CD4-positive, alpha-beta T cell (primary cell): ENCODE results near the gene NUDT8. TPM values are rescaled to one million over a fixed set of nuclear protein-coding genes. Genes with fewer than 3 reads are reported as not detected.

Experiments
- ATAC-seq: fragments of 200-7000 bp; cut with Tn5 transposase; one replicate; pipeline ENCODE4 v1.10.0; 2022; ENCODE audit warnings: mild to moderate bottlenecking; ENCODE audit not compliant: poor library complexity
- CTCF ChIA-PET: fragments of 350-600 bp; sonication (Branson Sonifier 250); formaldehyde crosslinking; loops from one replicate; lab custom pipeline; 2021; ENCODE audit warnings: antibody characterized with exemption, inconsistent platforms; lab: Charles Lee
- POLR2A ChIA-PET: fragments of 350-600 bp; sonication (Branson Sonifier 250); formaldehyde crosslinking; loops from one replicate; lab custom pipeline; 2021; ENCODE audit warnings: antibody characterized with exemption, inconsistent platforms; lab: Charles Lee
- DNase-seq, 14 experiments: peaks; one replicate each; pipeline ENCODE4 v3.0.0-alpha.2; 2013 to 2020; ENCODE audit warnings: mixed read lengths in 2 of 14
- H3K27ac ChIP-seq, 2 donors: one replicate each; pipeline versions ENCODE4 v1.5.1 to v1.7.0; 2013; ENCODE audit warnings: low read length in 2 of 2, low read depth in 1 of 2, mild to moderate bottlenecking in 1 of 2
- H3K27me3 ChIP-seq, 2 experiments: 1 replicate in 1 of 2; 2 replicates in 1 of 2; pipeline versions ENCODE4 v1.6.1 to v1.7.0; 2013; ENCODE audit warnings: low read length in 2 of 2, control low read depth in 1 of 2, mild to moderate bottlenecking in 1 of 2, moderate library complexity in 1 of 2; ENCODE audit not compliant: insufficient read depth in 2 of 2, control insufficient read depth in 1 of 2
- H3K36me3 ChIP-seq: one replicate; pipeline ENCODE4 v1.6.1; 2013; ENCODE audit warnings: low read length, control low read depth; ENCODE audit not compliant: insufficient read depth
- H3K4me1 ChIP-seq: one replicate; pipeline ENCODE4 v1.6.1; 2013; ENCODE audit warnings: low read length, control low read depth; ENCODE audit not compliant: insufficient read depth
- H3K4me3 ChIP-seq: one replicate; pipeline ENCODE4 v1.5.1; 2013; ENCODE audit warnings: mild to moderate bottlenecking, low read length, moderate library complexity
- H3K9me3 ChIP-seq, 2 experiments: 1 replicate in 1 of 2; 2 replicates in 1 of 2; pipeline versions ENCODE4 v1.6.1 to v1.7.0; 2013; ENCODE audit warnings: low read length in 2 of 2, mild to moderate bottlenecking in 2 of 2, control low read depth in 1 of 2, moderate library complexity in 1 of 2; ENCODE audit not compliant: control insufficient read depth in 1 of 2, insufficient read depth in 1 of 2
- H3K27ac Mint-ChIP-seq: one replicate; pipeline ENCODE4 v1.8.0; 2020; ENCODE audit warnings: mixed read lengths
- H3K27me3 Mint-ChIP-seq: one replicate; pipeline ENCODE4 v1.8.0; 2021; ENCODE audit warnings: mixed read lengths
- H3K36me3 Mint-ChIP-seq: one replicate; pipeline ENCODE4 v1.8.0; 2021; ENCODE audit warnings: low read depth, mixed read lengths
- H3K4me1 Mint-ChIP-seq: one replicate; pipeline ENCODE4 v1.8.0; 2021; ENCODE audit warnings: low read depth, mixed read lengths
- H3K4me3 Mint-ChIP-seq: one replicate; pipeline ENCODE4 v1.8.0; 2020; ENCODE audit warnings: mild to moderate bottlenecking, mixed read lengths
- H3K9me3 Mint-ChIP-seq: one replicate; pipeline ENCODE4 v1.8.0; 2020; ENCODE audit warnings: mixed read lengths
- intact Hi-C, 2 experiments: fragments of 100-400 bp; cut with DNase I in 1 of 2; cut with micrococcal nuclease in 1 of 2; formaldehyde crosslinking; loops; one replicate each; pipeline versions ENCODE4 v1.15.1 to v1.9.0; 2023 to 2025; cut with DNase I, micrococcal nuclease
- total RNA-seq, 174 experiments: library from RNA in 2 of 174; stranded (reverse) in 2 of 174; gene quantifications; one replicate each; pipeline ENCODE4 v1.2.3 and lab custom pipeline; 2021 to 2026
- TF ChIP-seq, protein P1 (sequence below): fragments of 200-600 bp; IDR thresholded peaks from one replicate; pipeline ENCODE4 v1.8.0; 2022; ENCODE audit warnings: antibody characterized with exemption, mild to moderate bottlenecking

Gene NUDT8
- total RNA-seq, 2 experiments from 2014 or later: 0.92 to 1.4 TPM

DNA sequence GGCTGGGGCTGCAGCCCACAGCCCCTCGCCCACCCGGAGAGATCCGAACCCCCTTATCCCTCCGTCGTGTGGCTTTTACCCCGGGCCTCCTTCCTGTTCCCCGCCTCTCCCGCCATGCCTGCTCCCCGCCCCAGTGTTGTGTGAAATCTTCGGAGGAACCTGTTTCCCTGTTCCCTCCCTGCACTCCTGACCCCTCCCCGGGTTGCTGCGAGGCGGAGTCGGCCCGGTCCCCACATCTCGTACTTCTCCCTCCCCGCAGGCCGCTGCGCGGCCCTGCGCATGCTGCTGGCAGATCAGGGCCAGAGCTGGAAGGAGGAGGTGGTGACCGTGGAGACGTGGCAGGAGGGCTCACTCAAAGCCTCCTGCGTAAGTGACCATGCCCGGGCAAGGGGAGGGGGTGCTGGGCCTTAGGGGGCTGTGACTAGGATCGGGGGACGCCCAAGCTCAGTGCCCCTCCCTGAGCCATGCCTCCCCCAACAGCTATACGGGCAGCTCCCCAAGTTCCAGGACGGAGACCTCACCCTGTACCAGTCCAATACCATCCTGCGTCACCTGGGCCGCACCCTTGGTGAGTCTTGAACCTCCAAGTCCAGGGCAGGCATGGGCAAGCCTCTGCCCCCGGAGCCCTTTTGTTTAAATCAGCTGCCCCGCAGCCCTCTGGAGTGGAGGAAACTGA, 45.4 kb downstream of the NUDT8 start:
- DNase-seq (peak in 6 of 14 experiments; percentile 19 to 69 (median 40)), ATAC-seq (peak; percentile 36)
- ChIA-PET CTCF (interaction anchor here (1.3 to 2.5 kb wide), 6 partner anchors 10 to 233 kb away, joined by 4 to 9 read pairs (median 4); partner anchors contain the start of genes NDUFV1, NUDT8 and PPP1CA), POLR2A (interaction anchor here (0.7 to 3.4 kb wide), 7 partner anchors 11 to 230 kb away, joined by 3 to 16 read pairs (median 4); partner anchors contain the start of genes ACY3 and NUDT8)
- Mint-ChIP-seq H3K36me3 (peaks cover 6% of the 10 kb centered on the region), H3K4me3 (peak overlapping the region; percentile 84), H3K9me3 (no peaks in the 10 kb centered on the region), H3K27me3 (no peaks in the 10 kb centered on the region), H3K27ac (peak overlapping the region; percentile 85), H3K4me1 (peaks cover 43% of the 10 kb centered on the region)
- intact Hi-C loops: loop anchor here in 1 of 2 experiments (1.0 kb wide), 1 partner anchor 22 kb away; the partner anchor contains the start of gene NDUFV1
- peaks cover 30% of the 10 kb centered on the region for H3K4me1 ChIP-seq
- H3K36me3 ChIP-seq: no peaks in the 10 kb centered on the region
- peak overlapping the region; percentile 64 to 68 for H3K27ac ChIP-seq
- H3K9me3 ChIP-seq: peaks cover 0 to 4% of the 10 kb centered on the region in 2 experiments
- TF ChIP-seq, protein P1, sequence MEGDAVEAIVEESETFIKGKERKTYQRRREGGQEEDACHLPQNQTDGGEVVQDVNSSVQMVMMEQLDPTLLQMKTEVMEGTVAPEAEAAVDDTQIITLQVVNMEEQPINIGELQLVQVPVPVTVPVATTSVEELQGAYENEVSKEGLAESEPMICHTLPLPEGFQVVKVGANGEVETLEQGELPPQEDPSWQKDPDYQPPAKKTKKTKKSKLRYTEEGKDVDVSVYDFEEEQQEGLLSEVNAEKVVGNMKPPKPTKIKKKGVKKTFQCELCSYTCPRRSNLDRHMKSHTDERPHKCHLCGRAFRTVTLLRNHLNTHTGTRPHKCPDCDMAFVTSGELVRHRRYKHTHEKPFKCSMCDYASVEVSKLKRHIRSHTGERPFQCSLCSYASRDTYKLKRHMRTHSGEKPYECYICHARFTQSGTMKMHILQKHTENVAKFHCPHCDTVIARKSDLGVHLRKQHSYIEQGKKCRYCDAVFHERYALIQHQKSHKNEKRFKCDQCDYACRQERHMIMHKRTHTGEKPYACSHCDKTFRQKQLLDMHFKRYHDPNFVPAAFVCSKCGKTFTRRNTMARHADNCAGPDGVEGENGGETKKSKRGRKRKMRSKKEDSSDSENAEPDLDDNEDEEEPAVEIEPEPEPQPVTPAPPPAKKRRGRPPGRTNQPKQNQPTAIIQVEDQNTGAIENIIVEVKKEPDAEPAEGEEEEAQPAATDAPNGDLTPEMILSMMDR: no peak
- H3K4me3 ChIP-seq: peak overlapping the region; percentile 58
- H3K27me3 ChIP-seq: peaks cover 0 to under 1% of the 10 kb centered on the region in 2 experiments

DNA sequence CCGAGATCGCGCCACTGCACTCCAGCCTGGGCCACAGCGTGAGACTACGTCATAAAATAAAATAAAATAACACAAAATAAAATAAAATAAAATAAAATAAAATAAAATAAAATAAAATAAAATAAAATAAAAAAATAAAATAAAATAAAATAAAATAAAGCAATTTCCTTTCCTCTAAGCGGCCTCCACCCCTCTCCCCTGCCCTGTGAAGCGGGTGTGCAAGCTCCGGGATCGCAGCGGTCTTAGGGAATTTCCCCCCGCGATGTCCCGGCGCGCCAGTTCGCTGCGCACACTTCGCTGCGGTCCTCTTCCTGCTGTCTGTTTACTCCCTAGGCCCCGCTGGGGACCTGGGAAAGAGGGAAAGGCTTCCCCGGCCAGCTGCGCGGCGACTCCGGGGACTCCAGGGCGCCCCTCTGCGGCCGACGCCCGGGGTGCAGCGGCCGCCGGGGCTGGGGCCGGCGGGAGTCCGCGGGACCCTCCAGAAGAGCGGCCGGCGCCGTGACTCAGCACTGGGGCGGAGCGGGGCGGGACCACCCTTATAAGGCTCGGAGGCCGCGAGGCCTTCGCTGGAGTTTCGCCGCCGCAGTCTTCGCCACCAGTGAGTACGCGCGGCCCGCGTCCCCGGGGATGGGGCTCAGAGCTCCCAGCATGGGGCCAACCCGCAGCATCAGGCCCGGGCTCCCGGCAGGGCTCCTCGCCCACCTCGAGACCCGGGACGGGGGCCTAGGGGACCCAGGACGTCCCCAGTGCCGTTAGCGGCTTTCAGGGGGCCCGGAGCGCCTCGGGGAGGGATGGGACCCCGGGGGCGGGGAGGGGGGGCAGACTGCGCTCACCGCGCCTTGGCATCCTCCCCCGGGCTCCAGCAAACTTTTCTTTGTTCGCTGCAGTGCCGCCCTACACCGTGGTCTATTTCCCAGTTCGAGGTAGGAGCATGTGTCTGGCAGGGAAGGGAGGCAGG, 46.2 kb downstream of the NUDT8 start, which contains the start of gene GSTP1:
TSS of gene GSTP1 (plus strand) at position 566 of the 958 bp plus-strand sequence. CDS start at position 598, 32 bp downstream.
- ATAC-seq (peak; percentile 77), DNase-seq (peak; percentile 54 to 90 (median 72))
- H3K9me3 Mint-ChIP-seq: no peaks in the 10 kb centered on the region
- H3K9me3 ChIP-seq: peaks cover 0 to 4% of the 10 kb centered on the region in 2 experiments
- H3K4me3 ChIP-seq: peak within 1 kb of the TSS; percentile 58
- peaks cover 0 to 3% of the 10 kb centered on the region in 2 experiments for H3K27me3 ChIP-seq
- peak within 1 kb of the TSS; percentile 64 to 68 for H3K27ac ChIP-seq
- ChIA-PET CTCF (interaction anchor here (0.6 to 2.5 kb wide), 9 partner anchors 8 to 232 kb away, joined by 3 to 9 read pairs (median 4); partner anchors contain the start of genes NDUFV1, NUDT8 and PPP1CA), POLR2A (interaction anchor here (0.7 to 3.4 kb wide), 10 partner anchors 11 to 229 kb away, joined by 3 to 16 read pairs (median 4); partner anchors contain the start of genes ACY3 and NUDT8)
- TF ChIP-seq, protein P1: peak; percentile 55
- intact Hi-C loops: loop anchor here in 1 of 2 experiments (1.0 kb wide), 1 partner anchor 23 kb away; the partner anchor contains the start of gene NDUFV1
- no peaks in the 10 kb centered on the region for H3K36me3 ChIP-seq
- peaks cover 6% of the 10 kb centered on the region for H3K36me3 Mint-ChIP-seq
- H3K27me3 Mint-ChIP-seq: no peaks in the 10 kb centered on the region
- H3K4me3 Mint-ChIP-seq: peak within 1 kb of the TSS; percentile 92
- H3K27ac Mint-ChIP-seq: peak within 1 kb of the TSS; percentile 85
- peaks cover 47% of the 10 kb centered on the region for H3K4me1 Mint-ChIP-seq
- H3K4me1 ChIP-seq: peaks cover 34% of the 10 kb centered on the region

DNA sequence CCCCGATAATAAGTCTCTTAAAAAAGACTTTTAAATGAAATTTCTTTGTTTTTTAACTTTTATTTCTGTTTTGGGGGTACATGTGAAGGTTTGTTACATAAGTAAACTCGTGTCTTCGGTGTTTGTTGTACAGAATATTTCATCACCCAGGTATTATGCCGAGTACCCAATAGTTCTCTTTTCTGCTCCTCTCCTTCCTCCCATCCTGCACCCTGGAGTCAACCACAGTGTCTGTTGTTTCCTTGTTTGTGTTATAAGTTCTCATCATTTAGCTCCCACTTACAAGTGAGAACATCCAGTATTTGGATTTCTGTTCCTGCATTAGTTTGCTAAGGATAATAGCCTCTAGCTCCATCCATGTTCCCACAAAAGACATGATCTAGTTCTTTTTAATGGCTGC, 47.7 kb downstream of the NUDT8 start:
- no peaks in the 10 kb centered on the region for H3K9me3 Mint-ChIP-seq
- no peak for DNase-seq
- peaks cover 6% of the 10 kb centered on the region for H3K36me3 Mint-ChIP-seq
- intact Hi-C loops: no loop called here
- peaks cover 47% of the 10 kb centered on the region for H3K4me1 Mint-ChIP-seq
- CTCF ChIA-PET: no interaction called here
- H3K36me3 ChIP-seq: no peaks in the 10 kb centered on the region
- H3K27me3 ChIP-seq: peaks cover 7 to 8% of the 10 kb centered on the region in 2 experiments
- no peak overlapping the region for H3K27ac ChIP-seq
- H3K4me3 ChIP-seq: no peak overlapping the region
- peaks cover 0 to 4% of the 10 kb centered on the region in 2 experiments for H3K9me3 ChIP-seq
- peaks cover 34% of the 10 kb centered on the region for H3K4me1 ChIP-seq
- no peak for ATAC-seq
- H3K27me3 Mint-ChIP-seq: peaks cover 5% of the 10 kb centered on the region
- POLR2A ChIA-PET: interaction anchor here (1.5 to 2.6 kb wide), 2 partner anchors 9 to 47 kb away, joined by 4 to 16 read pairs; partner anchors contain the start of gene NUDT8
- TF ChIP-seq, protein P1: no peak
- H3K4me3 Mint-ChIP-seq: peak overlapping the region; percentile 68
- peak overlapping the region; percentile 85 for H3K27ac Mint-ChIP-seq
